Measurements from ENCODE around the gene GPANK1. TPM values are rescaled to one million over a fixed set of nuclear protein-coding genes. Genes with fewer than 3 reads are reported as not detected.

GPANK1 gene
- total and polyA plus RNA-seq, 9 of the 15 experiments (the other 6 are each of a cell fraction or from before 2014, with no cell fraction given): 32.2 to 111 (median 46.3) TPM

- peaks cover 9 to 24% of the 10 kb centered on the region in 2 experiments for H3K4me1 ChIP-seq (replicated peaks in 1 of 2; ENCODE audit: control insufficient read depth in 2 of 2, insufficient read depth in 2 of 2, low read length in 2 of 2)
- ChIA-PET CTCF (ENCODE audit: low intra/inter-chr PET ratio) (interaction anchor here (0.5 to 3.0 kb wide), 14 partner anchors 38 to 1139 kb away, joined by 3 to 35 read pairs (median 4); partner anchors contain the start of genes DDAH2 and NEU1), POLR2A (interaction anchor here (0.8 to 3.6 kb wide), 7 partner anchors 9 to 147 kb away, joined by 3 to 30 read pairs (median 4); partner anchors contain the start of genes GPANK1, HSPA1B and VWA7)
- intact Hi-C loops (cut with micrococcal nuclease): loop anchor here (1.0 to 2.0 kb wide), 6 partner anchors 49 to 182 kb away; partner anchors contain the start of genes ATP6V1G2, DDAH2, NEU1 and NFKBIL1
- DNase-seq (ENCODE audit: extremely low read depth in 1 of 4, low spot score in 3 of 4) (peak; percentile 82 to 94 (median 88)), ATAC-seq (peak; percentile 88), FAIRE-seq (peak; percentile 93)
- in situ Hi-C loops (cut with MboI): no loop called here
- H3K27me3 ChIP-seq (ENCODE audit: control insufficient read depth in 2 of 2, insufficient read depth in 2 of 2, low read length in 2 of 2): no peaks in the 10 kb centered on the region
- peak within 1 kb of the TSS in 1 of 2 experiments; percentile 1; a peak in 1 of 4 replicates for H3K9ac ChIP-seq (ENCODE audit: insufficient read depth in 1 of 2, low read depth in 2 of 2, low read length in 2 of 2)
- H4K20me1 ChIP-seq (replicated peaks; ENCODE audit: control insufficient read depth, insufficient read depth, low read length): no peaks in the 10 kb centered on the region
- BruUV-seq (replicated peaks): no TSS peak
- WGBS (ENCODE audit: insufficient coverage, low coverage, missing lambda C conversion rate): 9% methylated on average over 17 of the region's 17 CpGs
- H3K9me1 ChIP-seq (ENCODE audit: control insufficient read depth, insufficient read depth, low read length): no peaks in the 10 kb centered on the region
- H3K4me3 ChIP-seq: no peak within 1 kb of the TSS
- H3K79me2 ChIP-seq (ENCODE audit: control insufficient read depth, insufficient read depth, low read length): no peaks in the 10 kb centered on the region
- H3K4me2 ChIP-seq (ENCODE audit: insufficient read depth, low read length): peak within 1 kb of the TSS; percentile 22; the same call in 1 of the 2 replicates
- H3K9me3 ChIP-seq (replicated peaks; ENCODE audit: control insufficient read depth, insufficient read depth, low read depth, low read length): no peaks in the 10 kb centered on the region
- peak within 1 kb of the TSS; percentile 66 for H2AFZ ChIP-seq (ENCODE audit: low read depth, low read length)
- no peak within 1 kb of the TSS for H3K27ac ChIP-seq (ENCODE audit: extremely low read depth, low read depth, low read length)
- peaks cover 6% of the 10 kb centered on the region; the same call in 1 of the 3 replicates for H3K36me3 ChIP-seq (ENCODE audit: control insufficient read depth, insufficient read depth, low read length)
- no peak for TF ChIP-seq NFIX (CRISPR knock-in tag; IDR thresholded peaks at IDR 0.05; ENCODE audit: low read depth)
- TF ChIP-seq JUND (IDR thresholded peaks at IDR 0.05; ENCODE audit: borderline replicate concordance, low read depth, low read length): peak; percentile 71
- TF ChIP-seq JUND (tag; IDR thresholded peaks at IDR 0.05; ENCODE audit: borderline replicate concordance, low read depth, low read length): no peak; the same call in 2 of the 3 replicates
- no peak for TF ChIP-seq XRCC3 (IDR thresholded peaks at IDR 0.05)
- no peak for TF ChIP-seq CCNT2 (IDR thresholded peaks at IDR 0.05; ENCODE audit: borderline replicate concordance, extremely low read depth, insufficient read length, low read depth, low read length)
- no peak for TF ChIP-seq ZNF609 (CRISPR knock-in tag; IDR thresholded peaks at IDR 0.05; ENCODE audit: borderline replicate concordance)
- TF ChIP-seq RBM15 (IDR thresholded peaks at IDR 0.05; ENCODE audit: insufficient read depth, low read length): no peak
- peak; percentile 84; the same call in 1 of the 2 replicates for TF ChIP-seq RB1 (IDR thresholded peaks at IDR 0.05; ENCODE audit: low read depth)
- TF ChIP-seq HNRNPH1 (optimal IDR thresholded peaks at IDR 0.05; ENCODE audit: low read depth, low read length): no peak
- no peak for TF ChIP-seq EWSR1 (IDR thresholded peaks at IDR 0.05; ENCODE audit: borderline replicate concordance, low read depth, partially characterized antibody)
- peak; percentile 51; the same call in 1 of the 2 replicates for TF ChIP-seq MAX (CRISPR knock-in tag; IDR thresholded peaks at IDR 0.05)
- TF ChIP-seq SIN3B (IDR thresholded peaks at IDR 0.05; ENCODE audit: low read depth): no peak
- TF ChIP-seq SMARCB1 (IDR thresholded peaks at IDR 0.05; ENCODE audit: insufficient read length, low read depth): no peak
- TF ChIP-seq NFXL1 (CRISPR knock-in tag; IDR thresholded peaks at IDR 0.05): no peak
- TF ChIP-seq IRF2 (CRISPR knock-in tag; IDR thresholded peaks at IDR 0.05): no peak
These were observed 15.7 kb upstream of the GPANK1 start, which contains the start of gene LY6G5C for GRCh38 chr6:31680226-31681134. LY6G5C (minus strand) TSS chr6:31681067; CDS start chr6:31680373, 694 bp downstream.
